Measurements from ENCODE around the gene GOLPH3. TPM values are rescaled to one million over a fixed set of nuclear protein-coding genes. Genes with fewer than 3 reads are reported as not detected.

GOLPH3 gene
- total RNA-seq, 1 donor from 2014 or later, result 68.5 TPM

DNA sequence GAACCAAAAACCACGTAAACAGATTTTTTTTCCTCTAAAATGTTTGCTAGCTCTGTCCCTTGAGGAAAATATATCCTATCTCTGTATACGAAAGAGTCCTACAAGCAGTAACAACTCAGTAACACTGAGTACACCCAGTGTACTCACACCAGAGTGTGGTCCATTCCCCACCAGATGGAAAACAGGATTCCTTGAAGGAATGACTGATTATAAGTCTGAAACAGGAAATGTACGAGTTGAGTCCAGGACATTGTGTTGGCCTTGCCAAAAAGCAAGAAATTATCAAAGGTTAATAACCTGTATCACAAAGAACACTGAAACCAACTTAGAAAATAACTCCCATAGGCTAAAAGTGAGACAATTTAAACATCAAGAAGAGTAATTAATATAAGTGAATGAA lies 20.4 kb downstream of the GOLPH3 start:
- H3K27ac Mint-ChIP-seq (ENCODE audit: unreplicated experiment), result no peak overlapping the region
- no peak for DNase-seq
- H3K9me3 Mint-ChIP-seq (ENCODE audit: unreplicated experiment), result no peaks in the 10 kb centered on the region

DNA sequence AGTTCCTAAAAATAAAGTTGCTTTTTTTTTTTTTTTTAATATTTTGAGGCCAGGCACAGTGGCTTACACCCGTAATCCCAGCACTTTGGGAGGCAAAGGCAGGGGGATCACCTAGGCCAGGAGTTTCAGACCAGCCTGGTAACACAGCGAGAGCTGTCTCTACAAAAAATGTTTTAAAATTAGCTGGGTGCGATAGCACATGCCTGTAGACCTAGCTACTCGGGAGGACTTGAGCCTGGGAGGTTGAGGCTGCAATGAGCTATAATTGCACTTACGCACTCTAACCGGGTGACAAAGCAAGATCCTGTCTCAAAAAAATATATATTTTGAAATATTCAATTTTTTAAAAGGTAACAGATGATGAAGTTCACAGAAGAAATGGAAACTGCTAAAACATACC lies 22.9 kb downstream of the GOLPH3 start:
- Mint-ChIP-seq H3K9me3 (ENCODE audit: unreplicated experiment) (no peaks in the 10 kb centered on the region), H3K27ac (ENCODE audit: unreplicated experiment) (no peak overlapping the region), H3K4me3 (ENCODE audit: unreplicated experiment) (no peak overlapping the region), H3K36me3 (ENCODE audit: unreplicated experiment) (no peaks in the 10 kb centered on the region), H3K27me3 (ENCODE audit: unreplicated experiment) (no peaks in the 10 kb centered on the region), H3K4me1 (ENCODE audit: low read depth, unreplicated experiment) (peaks cover 14% of the 10 kb centered on the region)
- TF ChIP-seq CTCF (IDR thresholded peaks at IDR 0.05; ENCODE audit: partially characterized antibody, unreplicated experiment), result no peak
- DNase-seq, result no peak

More for the DNA sequence above, 20.4 kb downstream of the GOLPH3 start:
- Mint-ChIP-seq H3K36me3 (ENCODE audit: unreplicated experiment) (no peaks in the 10 kb centered on the region), H3K27me3 (ENCODE audit: unreplicated experiment) (no peaks in the 10 kb centered on the region), H3K4me3 (ENCODE audit: unreplicated experiment) (no peak overlapping the region), H3K4me1 (ENCODE audit: low read depth, unreplicated experiment) (peaks cover 11% of the 10 kb centered on the region)
- TF ChIP-seq CTCF (IDR thresholded peaks at IDR 0.05; ENCODE audit: partially characterized antibody, unreplicated experiment), result no peak

DNA sequence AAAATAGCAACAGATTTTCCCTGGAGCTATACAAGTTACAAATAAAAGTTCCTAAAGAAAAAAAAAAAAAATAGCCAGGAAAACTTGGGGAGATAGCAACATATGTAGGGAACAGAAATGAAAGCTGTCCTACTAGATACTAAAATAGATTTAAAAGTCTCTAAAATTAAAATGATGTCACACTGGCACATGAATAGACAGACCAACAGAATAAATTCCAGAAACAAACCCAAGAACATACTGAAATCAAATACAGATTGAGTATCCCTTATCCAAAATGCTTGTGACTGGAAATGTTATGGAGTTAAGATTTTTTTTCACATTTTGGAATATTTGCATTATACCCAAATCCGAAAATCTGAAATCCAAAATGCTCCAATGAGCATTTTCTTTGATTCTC lies 23.8 kb downstream of the GOLPH3 start:
- Mint-ChIP-seq H3K4me1 (ENCODE audit: low read depth, unreplicated experiment) (peaks cover 19% of the 10 kb centered on the region), H3K4me3 (ENCODE audit: unreplicated experiment) (no peak overlapping the region), H3K9me3 (ENCODE audit: unreplicated experiment) (no peaks in the 10 kb centered on the region), H3K27me3 (ENCODE audit: unreplicated experiment) (no peaks in the 10 kb centered on the region), H3K36me3 (ENCODE audit: unreplicated experiment) (no peaks in the 10 kb centered on the region), H3K27ac (ENCODE audit: unreplicated experiment) (no peak overlapping the region)
- DNase-seq, result no peak
- TF ChIP-seq CTCF (IDR thresholded peaks at IDR 0.05; ENCODE audit: partially characterized antibody, unreplicated experiment), result no peak

- DNase-seq, result no peak
- Mint-ChIP-seq H3K27me3 (ENCODE audit: unreplicated experiment) (no peaks in the 10 kb centered on the region), H3K36me3 (ENCODE audit: unreplicated experiment) (no peaks in the 10 kb centered on the region), H3K9me3 (ENCODE audit: unreplicated experiment) (peaks cover 4% of the 10 kb centered on the region), H3K4me3 (ENCODE audit: unreplicated experiment) (no peak overlapping the region), H3K4me1 (ENCODE audit: low read depth, unreplicated experiment) (peaks cover 26% of the 10 kb centered on the region), H3K27ac (ENCODE audit: unreplicated experiment) (no peak overlapping the region)
- TF ChIP-seq CTCF (IDR thresholded peaks at IDR 0.05; ENCODE audit: partially characterized antibody, unreplicated experiment), result no peak
Observed at GRCh38 chr5:32147959-32148358, 26.2 kb downstream of the GOLPH3 start.

DNA sequence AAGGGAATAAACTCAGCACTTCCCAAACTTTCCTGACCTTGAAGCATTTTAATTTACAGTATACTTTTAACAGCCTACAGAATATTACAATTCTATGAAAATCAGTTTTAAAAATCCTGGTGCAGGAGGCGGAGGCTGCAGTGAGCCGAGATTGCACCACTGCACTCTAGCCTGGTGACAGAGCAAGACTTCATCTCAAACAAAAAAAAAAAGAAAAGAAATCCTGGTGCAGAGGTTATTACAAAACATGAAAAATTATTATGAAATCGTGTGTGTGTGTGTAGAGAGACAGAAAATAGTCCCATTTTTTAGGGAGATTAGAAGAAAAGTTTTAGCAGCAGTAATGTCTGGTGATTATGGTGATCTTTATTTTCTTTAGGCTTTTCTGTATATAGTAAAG lies 26.9 kb downstream of the GOLPH3 start:
- H3K4me1 Mint-ChIP-seq (ENCODE audit: low read depth, unreplicated experiment), result peaks cover 27% of the 10 kb centered on the region
- DNase-seq, result no peak
- no peaks in the 10 kb centered on the region for H3K36me3 Mint-ChIP-seq (ENCODE audit: unreplicated experiment)
- no peak for TF ChIP-seq CTCF (IDR thresholded peaks at IDR 0.05; ENCODE audit: partially characterized antibody, unreplicated experiment)
- peaks cover 4% of the 10 kb centered on the region for H3K9me3 Mint-ChIP-seq (ENCODE audit: unreplicated experiment)
- H3K4me3 Mint-ChIP-seq (ENCODE audit: unreplicated experiment), result no peak overlapping the region
- no peaks in the 10 kb centered on the region for H3K27me3 Mint-ChIP-seq (ENCODE audit: unreplicated experiment)
- no peak overlapping the region for H3K27ac Mint-ChIP-seq (ENCODE audit: unreplicated experiment)

Measured in glutamatergic neuron (in vitro differentiated cells).